B cell (primary cell): ENCODE measurements around the gene SATB1. TPM values are rescaled to one million over a fixed set of nuclear protein-coding genes. Genes with fewer than 3 reads are reported as not detected.

Experiments
- ATAC-seq: fragments of 200-7000 bp; cut with Tn5 transposase; one replicate; pipeline ENCODE4 v1.10.0; 2021; ENCODE audit warnings: low read depth, mild to moderate bottlenecking, moderate number of reproducible peaks, moderate library complexity
- CTCF ChIA-PET: fragments of 350-600 bp; sonication (Branson Sonifier 250); formaldehyde crosslinking; loops from one replicate; lab custom pipeline; 2021; ENCODE audit warnings: antibody characterized with exemption, inconsistent platforms; lab: Charles Lee
- POLR2A ChIA-PET: fragments of 350-600 bp; sonication (Branson Sonifier 250); formaldehyde crosslinking; loops from one replicate; lab custom pipeline; 2021; ENCODE audit warnings: antibody characterized with exemption; lab: Charles Lee
- DNase-seq: peaks from one replicate; pipeline ENCODE4 v3.0.0; 2013
- H2AFZ ChIP-seq: 2 replicates; pipeline ENCODE4 v1.6.1; 2012; ENCODE audit warnings: mild to moderate bottlenecking, low read depth, low read length; ENCODE audit not compliant: insufficient read depth, poor library complexity, severe bottlenecking
- H3K27ac ChIP-seq, 2 donors: 1 replicate in 1 of 2; 2 replicates in 1 of 2; pipeline ENCODE4 v1.5.1; 2012 to 2013; ENCODE audit warnings: low read length in 2 of 2, mild to moderate bottlenecking in 2 of 2, moderate library complexity in 1 of 2
- H3K27me3 ChIP-seq, 4 experiments: fragments of 200-600 bp in 1 of 4; sonication (generic) in 1 of 4; replicated peaks in 1 of 4; 1 replicate in 2 of 4; 2 replicates in 2 of 4; pipeline versions ENCODE4 v1.6.1 to v1.7.0; 2013 to 2016; ENCODE audit warnings: low read length in 3 of 4, mild to moderate bottlenecking in 2 of 4, mixed read lengths in 1 of 4, moderate library complexity in 1 of 4; ENCODE audit not compliant: insufficient read depth in 4 of 4, control insufficient read depth in 3 of 4; ENCODE audit errors: control extremely low read depth in 1 of 4
- H3K36me3 ChIP-seq, 2 experiments: replicated peaks in 1 of 2; 1 replicate in 1 of 2; 2 replicates in 1 of 2; pipeline versions ENCODE4 v1.6.1 to v1.7.1; 2013; ENCODE audit warnings: low read length in 1 of 2; ENCODE audit not compliant: insufficient read depth in 2 of 2, control insufficient read depth in 1 of 2; ENCODE audit errors: control extremely low read depth in 1 of 2, extremely low read depth in 1 of 2
- H3K4me1 ChIP-seq, 2 donors: fragments of 200-600 bp in 1 of 2; sonication (generic) in 1 of 2; 1 replicate in 1 of 2; 2 replicates in 1 of 2; pipeline versions ENCODE4 v1.5.1 to v1.6.1; 2013 to 2017; ENCODE audit warnings: low read length in 2 of 2; ENCODE audit not compliant: control insufficient read depth in 2 of 2, insufficient read depth in 2 of 2
- H3K4me2 ChIP-seq: replicated peaks from 2 replicates; pipeline ENCODE3; 2012; ENCODE audit warnings: mild to moderate bottlenecking, low read depth, low read length; ENCODE audit not compliant: poor library complexity, severe bottlenecking
- H3K4me3 ChIP-seq, 5 experiments: fragments of 200-600 bp in 1 of 5; sonication (generic) in 1 of 5; 1 replicate in 3 of 5; 2 replicates in 2 of 5; pipeline versions ENCODE4 v1.5.1 to v1.7.0; 2011 to 2016; ENCODE audit warnings: low read length in 4 of 5, mild to moderate bottlenecking in 4 of 5, low read depth in 2 of 5, control low read depth in 1 of 5, moderate library complexity in 1 of 5; ENCODE audit not compliant: insufficient read depth in 1 of 5; ENCODE audit errors: control extremely low read depth in 1 of 5, extremely low read depth in 1 of 5
- H3K79me2 ChIP-seq: fragments of 200-600 bp; sonication (generic); one replicate; pipeline ENCODE4 v1.6.0; 2016; ENCODE audit warnings: low read length; ENCODE audit not compliant: control insufficient read depth, insufficient read depth
- H3K9ac ChIP-seq: fragments of 200-600 bp; sonication (generic); 2 replicates; pipeline ENCODE4 v1.6.1; 2017; ENCODE audit warnings: mild to moderate bottlenecking, low read length, moderate library complexity
- H3K9me3 ChIP-seq, 3 donors: one replicate each; pipeline versions ENCODE4 v1.6.1 to v1.7.1; 2013; ENCODE audit warnings: low read length in 2 of 3; ENCODE audit not compliant: control insufficient read depth in 2 of 3, insufficient read depth in 1 of 3; ENCODE audit errors: control extremely low read depth in 1 of 3
- H4K20me1 ChIP-seq: 2 replicates; pipeline ENCODE4 v1.6.0; 2012; ENCODE audit warnings: mild to moderate bottlenecking, low read length; ENCODE audit not compliant: insufficient read depth, control insufficient read depth, poor library complexity, severe bottlenecking
- H3K27ac Mint-ChIP-seq: one replicate; pipeline ENCODE4 v1.8.0; 2021; ENCODE audit warnings: mixed read lengths
- H3K27me3 Mint-ChIP-seq: one replicate; pipeline ENCODE4 v1.8.0; 2021; ENCODE audit warnings: mixed read lengths
- H3K4me1 Mint-ChIP-seq: one replicate; pipeline ENCODE4 v1.8.0; 2021; ENCODE audit warnings: mixed read lengths
- H3K4me3 Mint-ChIP-seq: one replicate; pipeline ENCODE4 v1.8.0; 2021; ENCODE audit warnings: mixed read lengths
- H3K9me3 Mint-ChIP-seq: one replicate; pipeline ENCODE4 v1.8.0; 2022; ENCODE audit warnings: mixed read lengths; ENCODE audit not compliant: insufficient read depth
- CTCF ChIP-seq: fragments of 200-600 bp; IDR thresholded peaks from one replicate; pipeline ENCODE4 v1.8.0; 2022; ENCODE audit warnings: antibody characterized with exemption, mild to moderate bottlenecking
- EZH2 ChIP-seq: IDR thresholded peaks from 2 replicates; pipeline ENCODE4 v1.6.1; 2012; ENCODE audit warnings: borderline replicate concordance, low read depth, mild to moderate bottlenecking, moderate library complexity, low read length; ENCODE audit not compliant: insufficient read depth, poor library complexity, severe bottlenecking
- WGBS: methylation state at CpG from one replicate; pipeline ENCODE4 v1.1.5; 2013; ENCODE audit warnings: missing lambda C conversion rate; ENCODE audit not compliant: insufficient coverage; 5-methylcytosine and 5-hydroxymethylcytosine counted together
- intact Hi-C: fragments of 100-400 bp; cut with micrococcal nuclease; formaldehyde crosslinking; loops from one replicate; pipeline ENCODE4 v1.10.0; 2022
- polyA plus RNA-seq: library from polyadenylated mRNA; depleted of rRNA; stranded (reverse); fragments of >200 nt; gene quantifications from 2 replicates; pipeline ENCODE4 v1.2.3, GENCODE V29; 2012
- total RNA-seq, 2 donors: library from RNA; stranded (reverse); fragments of 120-200 nt in 1 of 2; gene quantifications; 1 replicate in 1 of 2; 2 replicates in 1 of 2; pipeline versions ENCODE4 v1.2.3 to v1.2.4, GENCODE V29; 2013 to 2022

Gene SATB1
- total and polyA plus RNA-seq, 2 donors (not counting 1 experiment from before 2014, with no cell fraction given) = 42.3 to 66.5 TPM

- Mint-ChIP-seq H3K27me3 (peaks cover 8% of the 10 kb centered on the region), H3K4me3 (peak overlapping the region; percentile 88), H3K4me1 (peaks cover 68% of the 10 kb centered on the region), H3K27ac (peak overlapping the region; percentile 86), H3K9me3 (no peaks in the 10 kb centered on the region)
- Histone ChIP-seq H3K79me2 (peaks cover 50% of the 10 kb centered on the region), H3K4me1 (peaks cover 47 to 63% of the 10 kb centered on the region in 2 donors), H4K20me1 (no peaks in the 10 kb centered on the region), H3K9ac (peak overlapping the region; percentile 83), H3K36me3 (no peaks in the 10 kb centered on the region), H3K4me3 (peak overlapping the region; percentile 38 to 91 (median 88)), H3K27ac (peak overlapping the region; percentile 85 to 89), H3K4me2 (peak overlapping the region; percentile 92), H3K9me3 (peaks cover 0 to under 1% (median 0%) of the 10 kb centered on the region in 3 donors), H2AFZ (peak overlapping the region; percentile 77), H3K27me3 (peaks cover 0 to 3% (median 0%) of the 10 kb centered on the region in 4 experiments)
- intact Hi-C loops = loop anchor here (5.0 to 10.0 kb wide), 2 partner anchors 299 to 1742 kb away; partner anchors contain the start of gene SGO1
- WGBS = 11% methylated on average over 9 of the region's 11 CpGs
- ATAC-seq (no peak), DNase-seq (peak; percentile 18)
- CTCF ChIA-PET = interaction anchor here (0.9 to 1.2 kb wide), 2 partner anchors 22 to 315 kb away, joined by 3 read pairs; no protein-coding TSS in a partner anchor
- TF ChIP-seq CTCF (no peak), EZH2 (no peak)
- POLR2A ChIA-PET = no interaction called here
These were observed 17.9 kb upstream of the SATB1 start for GRCh38 chr3:18442756-18443664.
